ENCODE data around the gene ANXA2R.
A peak's percentile ranks its signal among the peaks of the same experiment; 100 is the strongest.
"Not testable (repeated sequence)": the region's sequence is repeated elsewhere in the genome, so short reads cannot be mapped to it uniquely, and the experiment has no call there.

Gene ANXA2R

GRCh38 chr5:43060020-43060419 lies 19.9 kb upstream of the ANXA2R start:
- DNase-seq (ENCODE audit: low read depth): not testable (repeated sequence)

- not testable (repeated sequence) for DNase-seq (ENCODE audit: low read depth)
Observed at GRCh38 chr5:43055098-43055497, 15.0 kb upstream of the ANXA2R start.

- DNase-seq (ENCODE audit: low read depth): no peak
Observed at GRCh38 chr5:43051684-43052083, 11.6 kb upstream of the ANXA2R start.

- DNase-seq (ENCODE audit: low read depth): no peak
Observed at GRCh38 chr5:43050384-43050783, 10.3 kb upstream of the ANXA2R start.

GRCh38 chr5:43049236-43049635 lies 9.1 kb upstream of the ANXA2R start:
- no peak for DNase-seq (ENCODE audit: low read depth)

- no peak for DNase-seq (ENCODE audit: low read depth)
Observed at GRCh38 chr5:43046474-43046873, 6.4 kb upstream of the ANXA2R start.

GRCh38 chr5:43045236-43045635 lies 5.1 kb upstream of the ANXA2R start:
- no peak for DNase-seq (ENCODE audit: low read depth)

- no peak for DNase-seq (ENCODE audit: low read depth)
Observed at GRCh38 chr5:43044181-43044914, 4.2 kb upstream of the ANXA2R start.

- DNase-seq (ENCODE audit: low read depth): no peak
Observed at GRCh38 chr5:43043400-43043756, 3.3 kb upstream of the ANXA2R start.

- DNase-seq (ENCODE audit: low read depth): no peak
Observed at GRCh38 chr5:43042626-43043399, 2.7 kb upstream of the ANXA2R start.

GRCh38 chr5:43042176-43042625 lies 2.1 kb upstream of the ANXA2R start:
- peak; percentile 44 for DNase-seq (ENCODE audit: low read depth)

GRCh38 chr5:43041669-43042175 lies 1.6 kb upstream of the ANXA2R start:
- DNase-seq (ENCODE audit: low read depth): no peak

- DNase-seq (ENCODE audit: low read depth): peak; percentile 58
Observed at GRCh38 chr5:43041110-43041668, 1.1 kb upstream of the ANXA2R start.

GRCh38 chr5:43039471-43040286 lies 440 bp downstream of the ANXA2R start:
- DNase-seq (ENCODE audit: low read depth): no peak

- DNase-seq (ENCODE audit: low read depth): no peak
Observed at GRCh38 chr5:43039152-43039470, 1.0 kb downstream of the ANXA2R start.

GRCh38 chr5:43038496-43038989 lies 1.6 kb downstream of the ANXA2R start:
- no peak for DNase-seq (ENCODE audit: low read depth)

- DNase-seq (ENCODE audit: low read depth): no peak
Observed at GRCh38 chr5:43037636-43038495, 2.3 kb downstream of the ANXA2R start.

GRCh38 chr5:43036856-43037635 lies 3.1 kb downstream of the ANXA2R start:
- DNase-seq (ENCODE audit: low read depth): no peak

- DNase-seq (ENCODE audit: low read depth): no peak
Observed at GRCh38 chr5:43036409-43036808, 3.7 kb downstream of the ANXA2R start.

- no peak for DNase-seq (ENCODE audit: low read depth)
Observed at GRCh38 chr5:43034591-43034968, 5.5 kb downstream of the ANXA2R start.

All from GM04503 (cell line).